H9 (cell line): ENCODE results near the gene ARHGAP15. TPM values are rescaled to one million over a fixed set of nuclear protein-coding genes. Genes with fewer than 3 reads are reported as not detected.

Source experiments
- DNase-seq: peaks from one replicate; pipeline ENCODE4 v3.0.0-alpha.2; 2017
- H2AFZ ChIP-seq: one replicate; pipeline ENCODE4 v1.6.1; 2013; ENCODE audit warnings: mild to moderate bottlenecking, low read length, control low read depth, moderate library complexity
- H2AK5ac ChIP-seq: 2 replicates; pipeline ENCODE4 v1.6.1; 2013; ENCODE audit warnings: low read length, control low read depth, mixed read lengths; ENCODE audit not compliant: insufficient read length
- H2BK120ac ChIP-seq: one replicate; pipeline ENCODE4 v1.6.1; 2013; ENCODE audit warnings: low read depth, mild to moderate bottlenecking, low read length, control low read depth, inconsistent platforms; ENCODE audit not compliant: poor library complexity, severe bottlenecking
- H2BK12ac ChIP-seq: 2 replicates; pipeline ENCODE4 v1.6.1; 2013; ENCODE audit warnings: low read length, control low read depth, mixed read lengths, low read depth; ENCODE audit not compliant: insufficient read length
- H2BK15ac ChIP-seq: 2 replicates; pipeline ENCODE4 v1.6.1; 2013; ENCODE audit warnings: low read depth, low read length, control low read depth
- H2BK20ac ChIP-seq: one replicate; pipeline ENCODE4 v1.6.1; 2013; ENCODE audit warnings: low read depth, mild to moderate bottlenecking, low read length, control low read depth, inconsistent platforms; ENCODE audit not compliant: poor library complexity, severe bottlenecking
- H2BK5ac ChIP-seq: 2 replicates; pipeline ENCODE4 v1.6.1; 2013; ENCODE audit warnings: low read length, control low read depth, mixed read lengths; ENCODE audit not compliant: insufficient read length
- H3K14ac ChIP-seq: 2 replicates; pipeline ENCODE4 v1.6.1; 2013; ENCODE audit warnings: low read length, control low read depth; ENCODE audit not compliant: insufficient read depth
- H3K18ac ChIP-seq: 2 replicates; pipeline ENCODE4 v1.6.1; 2013; ENCODE audit warnings: low read depth, mild to moderate bottlenecking, mixed read lengths, low read length, control low read depth; ENCODE audit not compliant: insufficient read length
- H3K23ac ChIP-seq: 2 replicates; pipeline ENCODE4 v1.6.1; 2013; ENCODE audit warnings: low read length, control low read depth, mixed read lengths, low read depth; ENCODE audit not compliant: insufficient read length
- H3K23me2 ChIP-seq: 2 replicates; pipeline ENCODE4 v1.6.1; 2013; ENCODE audit warnings: low read depth, mild to moderate bottlenecking, mixed read lengths, low read length, control low read depth; ENCODE audit not compliant: insufficient read length, poor library complexity, severe bottlenecking
- H3K27ac ChIP-seq: 2 replicates; pipeline ENCODE4 v1.5.1; 2013; ENCODE audit warnings: low read length, control low read depth, mixed read lengths, low read depth; ENCODE audit not compliant: insufficient read length
- H3K27me3 ChIP-seq: 2 replicates; pipeline ENCODE4 v1.6.1; 2013; ENCODE audit warnings: low read length, control low read depth, inconsistent platforms; ENCODE audit not compliant: insufficient read depth
- H3K4ac ChIP-seq: 2 replicates; pipeline ENCODE4 v1.6.1; 2013; ENCODE audit warnings: low read depth, mild to moderate bottlenecking, control low read depth, inconsistent platforms, low read length, moderate library complexity
- H3K4me1 ChIP-seq: 2 replicates; pipeline ENCODE4 v1.6.1; 2013; ENCODE audit warnings: low read length, control low read depth, inconsistent platforms; ENCODE audit not compliant: insufficient read depth
- H3K4me2 ChIP-seq: 2 replicates; pipeline ENCODE4 v1.6.1; 2013; ENCODE audit warnings: low read length, control low read depth, mixed read lengths; ENCODE audit not compliant: insufficient read length, insufficient read depth
- H3K56ac ChIP-seq: 2 replicates; pipeline ENCODE4 v1.6.1; 2013; ENCODE audit warnings: low read depth, mild to moderate bottlenecking, mixed read lengths, low read length, control low read depth; ENCODE audit not compliant: insufficient read length
- H3K79me1 ChIP-seq: 2 replicates; pipeline ENCODE4 v1.6.1; 2013; ENCODE audit warnings: low read depth, mild to moderate bottlenecking, moderate library complexity, low read length, control low read depth, inconsistent platforms; ENCODE audit not compliant: insufficient read depth, poor library complexity, severe bottlenecking
- H3K79me2 ChIP-seq: 2 replicates; pipeline ENCODE4 v1.6.1; 2013; ENCODE audit warnings: low read length, control low read depth, inconsistent platforms; ENCODE audit not compliant: insufficient read depth
- H3K9ac ChIP-seq: 2 replicates; pipeline ENCODE4 v1.6.1; 2013; ENCODE audit warnings: low read length, control low read depth, mixed read lengths; ENCODE audit not compliant: insufficient read length; ENCODE audit errors: extremely low read depth
- H3K9me3 ChIP-seq: one replicate; pipeline ENCODE4 v1.6.1; 2013; ENCODE audit warnings: low read depth, low read length, inconsistent platforms; ENCODE audit not compliant: control insufficient read depth
- H3T11ph ChIP-seq: one replicate; pipeline ENCODE4 v1.6.1; 2013; ENCODE audit warnings: mild to moderate bottlenecking, low read length, control low read depth, inconsistent platforms
- H4K20me1 ChIP-seq: one replicate; pipeline ENCODE4 v1.6.1; 2013; ENCODE audit not compliant: control insufficient read depth, insufficient read length, insufficient read depth
- H4K5ac ChIP-seq: 2 replicates; pipeline ENCODE4 v1.6.1; 2013; ENCODE audit warnings: low read depth, mild to moderate bottlenecking, mixed read lengths, low read length, control low read depth; ENCODE audit not compliant: insufficient read length
- H4K8ac ChIP-seq: replicated peaks from 2 replicates; pipeline ENCODE4 v1.6.1; 2013; ENCODE audit warnings: low read length, control low read depth, mixed read lengths, low read depth; ENCODE audit not compliant: insufficient read length
- H4K91ac ChIP-seq: 2 replicates; pipeline ENCODE4 v1.6.1; 2013; ENCODE audit warnings: low read depth, mild to moderate bottlenecking, moderate library complexity, mixed read lengths, low read length, control low read depth; ENCODE audit not compliant: insufficient read length
- H3K27ac Mint-ChIP-seq, 3 experiments: 2 replicates in 2 of 3; 3 replicates in 1 of 3; pipeline ENCODE4 v1.8.0; 2020 to 2021; ENCODE audit warnings: mixed read lengths in 3 of 3, mild to moderate bottlenecking in 1 of 3, moderate library complexity in 1 of 3
- H3K27me3 Mint-ChIP-seq: 2 replicates; pipeline ENCODE4 v1.8.0; 2021; ENCODE audit warnings: low read depth, mild to moderate bottlenecking, moderate library complexity, mixed read lengths
- H3K36me3 Mint-ChIP-seq, 3 experiments: 2 replicates in 2 of 3; 3 replicates in 1 of 3; pipeline ENCODE4 v1.8.0; 2020 to 2021; ENCODE audit warnings: low read depth in 3 of 3, mixed read lengths in 3 of 3; ENCODE audit not compliant: insufficient read depth in 1 of 3
- H3K4me1 Mint-ChIP-seq, 2 experiments: 2 replicates each; pipeline ENCODE4 v1.8.0; 2020; ENCODE audit warnings: mixed read lengths in 2 of 2
- H3K4me3 Mint-ChIP-seq, 2 experiments: 2 replicates in 1 of 2; 3 replicates in 1 of 2; pipeline ENCODE4 v1.8.0; 2020 to 2021; ENCODE audit warnings: mild to moderate bottlenecking in 2 of 2, mixed read lengths in 2 of 2, moderate library complexity in 1 of 2
- H3K9me3 Mint-ChIP-seq, 2 experiments: 2 replicates in 1 of 2; 3 replicates in 1 of 2; pipeline ENCODE4 v1.8.0; 2020; ENCODE audit warnings: mild to moderate bottlenecking in 2 of 2, mixed read lengths in 2 of 2, moderate library complexity in 1 of 2
- WGBS: extraction: QIAGEN DNeasy Blood & Tissue Kit; methylation state at CpG from one replicate; pipeline ENCODE4 v1.1.7; 2013; ENCODE audit warnings: missing lambda C conversion rate, low lambda C conversion rate, mixed read lengths; ENCODE audit not compliant: insufficient read length; ENCODE audit errors: extremely low coverage; 5-methylcytosine and 5-hydroxymethylcytosine counted together
- total RNA-seq: library from RNA; stranded (reverse); gene quantifications from 2 replicates; pipeline ENCODE4 v1.2.1, GENCODE V29; 2021
- TF ChIP-seq, protein P1 (sequence below): fragments of 200-600 bp; sonication (generic); conservative IDR thresholded peaks from 3 replicates; pipeline ENCODE4 v1.8.0; 2021; ENCODE audit warnings: antibody characterized with exemption, mild to moderate bottlenecking

ARHGAP15 gene
- total RNA-seq, 1 experiment from 2014 or later: not detected

DNA sequence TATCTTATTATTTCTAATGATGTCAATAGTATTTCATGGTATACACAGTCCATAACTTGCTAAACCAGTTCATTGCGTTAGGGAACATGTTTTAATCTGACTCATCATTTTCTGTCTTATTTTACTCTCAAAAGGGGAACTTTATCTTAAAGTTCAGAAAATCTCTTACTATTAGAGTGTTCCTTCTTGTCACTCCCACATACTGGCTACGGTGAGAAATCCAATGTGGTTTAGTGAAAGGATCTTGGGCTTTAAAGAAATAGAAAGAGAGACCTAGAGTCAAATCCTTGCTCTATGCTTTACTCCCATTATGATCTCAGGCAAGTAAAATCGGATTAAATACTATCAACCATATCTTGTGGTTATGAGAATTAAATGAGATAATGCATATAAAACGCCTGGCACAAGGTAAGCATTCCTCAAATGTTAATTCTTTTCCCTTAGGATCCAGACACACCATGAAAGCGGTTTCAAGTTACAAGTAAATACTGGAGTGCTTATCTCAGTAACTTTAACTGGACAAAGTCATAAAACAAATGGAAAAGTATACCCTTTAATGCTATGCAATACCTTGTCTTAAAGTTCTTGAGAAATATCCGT is 576.0 kb downstream of the ARHGAP15 start:
- H3K4me1 ChIP-seq: no peaks in the 10 kb centered on the region
- no peak overlapping the region for H2AK5ac ChIP-seq
- H3K4me1 Mint-ChIP-seq: peaks cover 7 to 10% of the 10 kb centered on the region in 2 experiments
- H3T11ph ChIP-seq: no peak overlapping the region
- no peaks in the 10 kb centered on the region for H3K27me3 ChIP-seq
- H3K9me3 ChIP-seq: no peaks in the 10 kb centered on the region
- H3K4me3 Mint-ChIP-seq: no peak overlapping the region
- no peak overlapping the region for H3K23ac ChIP-seq
- no peak overlapping the region for H3K4me2 ChIP-seq
- no peak overlapping the region for H3K27ac ChIP-seq
- H3K79me1 ChIP-seq: no peaks in the 10 kb centered on the region
- H3K56ac ChIP-seq: no peak overlapping the region
- H4K91ac ChIP-seq: no peak overlapping the region
- H4K8ac ChIP-seq: no peak overlapping the region
- H3K27me3 Mint-ChIP-seq: no peaks in the 10 kb centered on the region
- no peaks in the 10 kb centered on the region; a peak in 1 of 5 replicates for H3K9me3 Mint-ChIP-seq
- no peak overlapping the region for H3K14ac ChIP-seq
- no peak overlapping the region for H3K4ac ChIP-seq
- no CpG with 5 or more reads among the region's 6 CpGs for WGBS
- H2BK20ac ChIP-seq: no peak overlapping the region
- no peak overlapping the region for H3K9ac ChIP-seq
- no peak overlapping the region for H2BK15ac ChIP-seq
- H3K23me2 ChIP-seq: no peaks in the 10 kb centered on the region
- H2BK12ac ChIP-seq: no peak overlapping the region
- H3K79me2 ChIP-seq: no peaks in the 10 kb centered on the region
- no peak overlapping the region for H2AFZ ChIP-seq
- no peak overlapping the region for H2BK5ac ChIP-seq
- H3K18ac ChIP-seq: no peak overlapping the region
- no peaks in the 10 kb centered on the region for H3K36me3 Mint-ChIP-seq
- no peaks in the 10 kb centered on the region for H4K20me1 ChIP-seq
- H2BK120ac ChIP-seq: no peak overlapping the region
- DNase-seq: no peak
- no peak overlapping the region for H4K5ac ChIP-seq
- no peak overlapping the region for H3K27ac Mint-ChIP-seq
- TF ChIP-seq, protein P1, sequence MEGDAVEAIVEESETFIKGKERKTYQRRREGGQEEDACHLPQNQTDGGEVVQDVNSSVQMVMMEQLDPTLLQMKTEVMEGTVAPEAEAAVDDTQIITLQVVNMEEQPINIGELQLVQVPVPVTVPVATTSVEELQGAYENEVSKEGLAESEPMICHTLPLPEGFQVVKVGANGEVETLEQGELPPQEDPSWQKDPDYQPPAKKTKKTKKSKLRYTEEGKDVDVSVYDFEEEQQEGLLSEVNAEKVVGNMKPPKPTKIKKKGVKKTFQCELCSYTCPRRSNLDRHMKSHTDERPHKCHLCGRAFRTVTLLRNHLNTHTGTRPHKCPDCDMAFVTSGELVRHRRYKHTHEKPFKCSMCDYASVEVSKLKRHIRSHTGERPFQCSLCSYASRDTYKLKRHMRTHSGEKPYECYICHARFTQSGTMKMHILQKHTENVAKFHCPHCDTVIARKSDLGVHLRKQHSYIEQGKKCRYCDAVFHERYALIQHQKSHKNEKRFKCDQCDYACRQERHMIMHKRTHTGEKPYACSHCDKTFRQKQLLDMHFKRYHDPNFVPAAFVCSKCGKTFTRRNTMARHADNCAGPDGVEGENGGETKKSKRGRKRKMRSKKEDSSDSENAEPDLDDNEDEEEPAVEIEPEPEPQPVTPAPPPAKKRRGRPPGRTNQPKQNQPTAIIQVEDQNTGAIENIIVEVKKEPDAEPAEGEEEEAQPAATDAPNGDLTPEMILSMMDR: no peak
